ENCODE measurements around the gene KIF16B. TPM values are rescaled to one million over a fixed set of nuclear protein-coding genes. Genes with fewer than 3 reads are reported as not detected.

Gene KIF16B
- total and polyA plus RNA-seq, 2 donors (not counting 3 experiments of a cell fraction or from before 2014, with no cell fraction given): 2.9 to 8.8 TPM

DNA sequence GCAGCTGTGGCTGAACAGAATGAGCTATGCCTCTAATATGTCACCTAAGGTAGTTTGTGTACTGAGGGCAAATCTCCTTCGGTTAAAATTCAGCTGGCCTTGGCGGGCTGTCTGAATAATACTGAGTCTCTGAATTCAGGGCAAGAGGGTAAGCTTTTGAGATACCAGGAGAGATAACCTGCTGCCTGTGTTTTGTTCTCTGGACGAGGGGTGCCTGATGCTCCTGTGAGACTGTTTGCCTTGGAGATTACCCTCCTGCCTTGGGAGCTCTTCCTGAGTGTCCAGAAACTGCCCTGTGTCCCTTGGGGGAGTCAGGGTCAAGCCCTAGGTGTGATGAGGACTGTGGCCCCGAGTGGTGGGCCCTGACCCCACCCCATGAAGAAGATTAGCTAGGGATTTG is 282.9 kb downstream of the KIF16B start:
- FAIRE-seq (no peak), DNase-seq (ENCODE audit: low read depth, low spot score) (no peak)
- Histone ChIP-seq H2AFZ (ENCODE audit: low read depth, low read length) (no peak overlapping the region), H3K36me3 (ENCODE audit: control insufficient read depth in 2 of 2, extremely low read depth in 1 of 2, insufficient read depth in 2 of 2, low read length in 2 of 2) (no peaks in the 10 kb centered on the region), H3K4me3 (replicated peaks in 1 of 3; ENCODE audit: insufficient read depth in 1 of 3, low read depth in 1 of 3, low read length in 3 of 3) (no peak overlapping the region), H3K9me1 (replicated peaks; ENCODE audit: control insufficient read depth, extremely low read depth, insufficient read depth, low read length) (no peaks in the 10 kb centered on the region), H3K4me1 (ENCODE audit: control insufficient read depth, extremely low read depth, insufficient read depth, low read length) (no peaks in the 10 kb centered on the region), H3K9me3 (replicated peaks; ENCODE audit: control insufficient read depth, insufficient read depth, low read length) (no peaks in the 10 kb centered on the region), H3K27ac (ENCODE audit: insufficient read depth, low read depth, low read length) (no peak overlapping the region), H3K27me3 (ENCODE audit: control insufficient read depth in 2 of 2, insufficient read depth in 2 of 2, low read length in 2 of 2) (no peaks in the 10 kb centered on the region), H3K79me2 (ENCODE audit: control insufficient read depth, insufficient read depth, low read length) (no peaks in the 10 kb centered on the region), H3K4me2 (ENCODE audit: insufficient read depth, low read length) (no peak overlapping the region), H4K20me1 (replicated peaks; ENCODE audit: control insufficient read depth, extremely low read depth, insufficient read depth, low read length) (no peaks in the 10 kb centered on the region), H3K9ac (replicated peaks; ENCODE audit: extremely low read depth, insufficient read depth, low read length) (no peak overlapping the region)
- TF ChIP-seq JUN (IDR thresholded peaks at IDR 0.05; ENCODE audit: borderline replicate concordance, insufficient read depth, insufficient read length, low read depth): no peak
- TF ChIP-seq, protein P1, sequence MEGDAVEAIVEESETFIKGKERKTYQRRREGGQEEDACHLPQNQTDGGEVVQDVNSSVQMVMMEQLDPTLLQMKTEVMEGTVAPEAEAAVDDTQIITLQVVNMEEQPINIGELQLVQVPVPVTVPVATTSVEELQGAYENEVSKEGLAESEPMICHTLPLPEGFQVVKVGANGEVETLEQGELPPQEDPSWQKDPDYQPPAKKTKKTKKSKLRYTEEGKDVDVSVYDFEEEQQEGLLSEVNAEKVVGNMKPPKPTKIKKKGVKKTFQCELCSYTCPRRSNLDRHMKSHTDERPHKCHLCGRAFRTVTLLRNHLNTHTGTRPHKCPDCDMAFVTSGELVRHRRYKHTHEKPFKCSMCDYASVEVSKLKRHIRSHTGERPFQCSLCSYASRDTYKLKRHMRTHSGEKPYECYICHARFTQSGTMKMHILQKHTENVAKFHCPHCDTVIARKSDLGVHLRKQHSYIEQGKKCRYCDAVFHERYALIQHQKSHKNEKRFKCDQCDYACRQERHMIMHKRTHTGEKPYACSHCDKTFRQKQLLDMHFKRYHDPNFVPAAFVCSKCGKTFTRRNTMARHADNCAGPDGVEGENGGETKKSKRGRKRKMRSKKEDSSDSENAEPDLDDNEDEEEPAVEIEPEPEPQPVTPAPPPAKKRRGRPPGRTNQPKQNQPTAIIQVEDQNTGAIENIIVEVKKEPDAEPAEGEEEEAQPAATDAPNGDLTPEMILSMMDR (IDR thresholded peaks at IDR 0.05; ENCODE audit: extremely low read depth in 1 of 2, insufficient read depth in 1 of 2, low read depth in 1 of 2, low read length in 2 of 2): no peak
- no peak for TF ChIP-seq GATA2 (IDR thresholded peaks at IDR 0.05; ENCODE audit: insufficient read depth, insufficient read length, low read depth, low read length)
- TF ChIP-seq FOS (IDR thresholded peaks at IDR 0.05; ENCODE audit: borderline replicate concordance, insufficient read depth, low read length): no peak
- TF ChIP-seq MYC (IDR thresholded peaks at IDR 0.05; ENCODE audit: low read depth, low read length): no peak
- TF ChIP-seq POLR2A (IDR thresholded peaks at IDR 0.05; ENCODE audit: low read depth, low read length): no peak
- TF ChIP-seq EZH2 (IDR thresholded peaks at IDR 0.05; ENCODE audit: borderline replicate concordance, low read depth, low read length, severe bottlenecking): no peak
- no peak for TF ChIP-seq POLR2AphosphoS5 (IDR thresholded peaks at IDR 0.05; ENCODE audit: insufficient read depth, low read depth, low read length)
- dilution Hi-C loops (cut with MboI; ENCODE audit: extremely low pct_ligation_motif_present, low sequenced_read_pairs) (no loop called here), intact Hi-C loops (cut with micrococcal nuclease) (no loop called here)
- POLR2A ChIA-PET: no interaction called here
- BruUV-seq (replicated peaks): no TSS peak
- CTCF ChIA-PET: no interaction called here
